Vagina (tissue), 2 donors: Measurements from ENCODE around the gene GRPEL2. TPM values are rescaled to one million over a fixed set of nuclear protein-coding genes. Genes with fewer than 3 reads are reported as not detected.

Experiments
- DNase-seq, 2 donors: peaks; one replicate each; pipeline ENCODE4 v3.0.0-alpha.2; 2017; ENCODE audit errors: extremely low spot score in 2 of 2
- H3K27ac ChIP-seq: fragments of 200-600 bp; sonication (generic); one replicate; pipeline ENCODE4 v1.5.1; 2019
- H3K27me3 ChIP-seq: fragments of 200-600 bp; sonication (generic); one replicate; pipeline ENCODE4 v1.5.1; 2019
- H3K36me3 ChIP-seq, 2 donors: fragments of 200-600 bp; sonication (generic); one replicate each; pipeline ENCODE4 v1.5.1; 2017 to 2019
- H3K4me1 ChIP-seq: fragments of 200-600 bp; sonication (generic); one replicate; pipeline ENCODE4 v1.5.1; 2019
- H3K4me3 ChIP-seq, 2 donors: fragments of 200-600 bp; sonication (generic); 1 replicate in 1 of 2; 2 replicates in 1 of 2; pipeline ENCODE4 v1.5.1; 2016 to 2019
- H3K9me3 ChIP-seq: fragments of 200-600 bp; sonication (generic); one replicate; pipeline ENCODE4 v1.5.1; 2019
- CTCF ChIP-seq, 3 experiments: fragments of 450-650 bp in 2 of 3; fragments of 200-600 bp in 1 of 3; sonication (generic) in 1 of 3; IDR thresholded peaks; one replicate each; pipeline ENCODE4 v1.5.1; 2017 to 2019; ENCODE audit warnings: antibody characterized with exemption in 3 of 3, mild to moderate bottlenecking in 2 of 3, moderate library complexity in 2 of 3
- POLR2A ChIP-seq, 2 donors: fragments of 450-650 bp; IDR thresholded peaks; one replicate each; pipeline ENCODE4 v1.6.1; 2017; ENCODE audit warnings: antibody characterized with exemption in 2 of 2, mild to moderate bottlenecking in 2 of 2, moderate library complexity in 2 of 2
- POLR2AphosphoS5 ChIP-seq, 2 donors: sonication (generic); formaldehyde crosslinking; IDR thresholded peaks; one replicate each; pipeline ENCODE4 v1.9.0; 2017; ENCODE audit warnings: antibody characterized with exemption in 2 of 2, mild to moderate bottlenecking in 2 of 2, low read depth in 1 of 2; ENCODE audit not compliant: insufficient read depth in 1 of 2
- intact Hi-C: fragments of 100-400 bp; cut with DNase I; formaldehyde crosslinking; loops from one replicate; pipeline ENCODE4 v1.15.1; 2023
- total RNA-seq: library from RNA; depleted of rRNA; stranded (reverse); fragments of >200 nt; gene quantifications from one replicate; pipeline ENCODE4 v1.2.3, GENCODE V29; 2016

Gene GRPEL2
- total RNA-seq, 1 donor from 2014 or later: 16.9 TPM

GRCh38 chr5:149402291-149402690, 57.0 kb downstream of the GRPEL2 start:
- TF ChIP-seq POLR2AphosphoS5 (IDR thresholded peaks at IDR 0.05; ENCODE audit: insufficient read depth in 1 of 2, low read depth in 1 of 2) (no peak), CTCF (IDR thresholded peaks at IDR 0.05) (no peak), POLR2A (IDR thresholded peaks at IDR 0.05) (no peak)
- no peaks in the 10 kb centered on the region for H3K9me3 ChIP-seq
- intact Hi-C loops: loop anchor here (10.0 kb wide), 1 partner anchor 1383 kb away; no protein-coding TSS in a partner anchor
- H3K27ac ChIP-seq: no peak overlapping the region
- H3K36me3 ChIP-seq: no peaks in the 10 kb centered on the region
- no peak overlapping the region for H3K4me3 ChIP-seq
- no peaks in the 10 kb centered on the region for H3K27me3 ChIP-seq
- DNase-seq: no peak
- peaks cover 47% of the 10 kb centered on the region for H3K4me1 ChIP-seq

Other genes with a start within 250 kb of the GRPEL2 start
- 50.8 TPM for gene ABLIM3, start 204.0 kb upstream of the GRPEL2 start, total RNA-seq
- 14.7 TPM for gene AFAP1L1, start 73.6 kb upstream of the GRPEL2 start, total RNA-seq
- gene PCYOX1L, start 12.5 kb downstream of the GRPEL2 start, total RNA-seq: 6.4 TPM
- 2.7 TPM for gene IL17B, start 33.8 kb downstream of the GRPEL2 start, total RNA-seq
- 223 TPM for gene CSNK1A1, start 205.9 kb downstream of the GRPEL2 start, total RNA-seq
- 17.7 TPM for gene ARHGEF37, start 236.0 kb downstream of the GRPEL2 start, total RNA-seq